AG09319 (cell line): Measurements from ENCODE around the gene EYA4.
A peak's percentile ranks its signal among the peaks of the same experiment; 100 is the strongest.

Source experiments
- DNase-seq: peaks from one replicate; pipeline ENCODE4 v3.0.0-alpha.2; 2010; ENCODE audit warnings: low read depth; ENCODE audit errors: extremely low read depth
- TF ChIP-seq, protein P1 (sequence below): IDR thresholded peaks from 2 replicates; pipeline ENCODE4 v1.5.1; 2011; ENCODE audit warnings: low read depth, mild to moderate bottlenecking, inconsistent platforms, low read length, moderate library complexity

The EYA4 gene

DNA sequence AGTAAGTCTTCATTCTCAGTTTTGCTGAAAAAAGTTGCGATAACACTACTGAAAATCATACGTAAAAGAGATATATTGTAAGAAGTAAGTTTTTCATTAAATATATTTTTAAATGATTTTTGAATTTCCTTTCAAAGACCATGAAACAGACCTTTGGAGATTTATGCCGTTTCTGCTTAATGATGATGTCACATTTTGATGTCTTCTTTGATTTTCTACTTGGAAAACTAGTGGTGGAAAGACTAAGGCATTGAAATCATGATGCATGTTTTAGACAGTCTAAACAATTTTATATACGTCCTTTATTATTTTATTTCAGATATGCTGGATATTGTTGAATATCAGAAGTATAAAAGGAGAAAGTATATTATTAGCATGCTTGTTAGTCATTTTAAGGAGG lies 33.7 kb downstream of the EYA4 start:
- TF ChIP-seq, protein P1, sequence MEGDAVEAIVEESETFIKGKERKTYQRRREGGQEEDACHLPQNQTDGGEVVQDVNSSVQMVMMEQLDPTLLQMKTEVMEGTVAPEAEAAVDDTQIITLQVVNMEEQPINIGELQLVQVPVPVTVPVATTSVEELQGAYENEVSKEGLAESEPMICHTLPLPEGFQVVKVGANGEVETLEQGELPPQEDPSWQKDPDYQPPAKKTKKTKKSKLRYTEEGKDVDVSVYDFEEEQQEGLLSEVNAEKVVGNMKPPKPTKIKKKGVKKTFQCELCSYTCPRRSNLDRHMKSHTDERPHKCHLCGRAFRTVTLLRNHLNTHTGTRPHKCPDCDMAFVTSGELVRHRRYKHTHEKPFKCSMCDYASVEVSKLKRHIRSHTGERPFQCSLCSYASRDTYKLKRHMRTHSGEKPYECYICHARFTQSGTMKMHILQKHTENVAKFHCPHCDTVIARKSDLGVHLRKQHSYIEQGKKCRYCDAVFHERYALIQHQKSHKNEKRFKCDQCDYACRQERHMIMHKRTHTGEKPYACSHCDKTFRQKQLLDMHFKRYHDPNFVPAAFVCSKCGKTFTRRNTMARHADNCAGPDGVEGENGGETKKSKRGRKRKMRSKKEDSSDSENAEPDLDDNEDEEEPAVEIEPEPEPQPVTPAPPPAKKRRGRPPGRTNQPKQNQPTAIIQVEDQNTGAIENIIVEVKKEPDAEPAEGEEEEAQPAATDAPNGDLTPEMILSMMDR = no peak

DNA sequence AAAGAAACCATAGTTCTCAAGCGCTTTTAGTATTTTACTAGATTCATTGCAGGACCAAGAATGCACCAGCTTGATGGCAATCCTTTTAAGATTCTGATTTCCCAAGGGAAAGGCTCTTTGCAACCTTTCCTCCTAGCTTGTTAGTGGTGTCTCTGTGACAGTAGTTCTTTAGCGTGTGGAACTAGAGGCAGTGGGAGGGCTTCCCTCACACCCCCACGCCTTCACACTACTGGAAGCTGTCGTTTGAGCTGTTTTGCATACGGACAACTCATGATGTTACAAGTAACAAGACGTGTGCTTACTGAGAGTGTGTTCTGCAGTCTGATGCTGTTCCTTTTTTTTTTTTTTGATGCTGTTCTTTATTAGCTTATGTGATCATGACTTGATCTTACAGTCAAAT lies 34.1 kb downstream of the EYA4 start:
- TF ChIP-seq, protein P1 = no peak
- no peak for DNase-seq

More for the DNA sequence above, 33.7 kb downstream of the EYA4 start:
- no peak for DNase-seq

DNA sequence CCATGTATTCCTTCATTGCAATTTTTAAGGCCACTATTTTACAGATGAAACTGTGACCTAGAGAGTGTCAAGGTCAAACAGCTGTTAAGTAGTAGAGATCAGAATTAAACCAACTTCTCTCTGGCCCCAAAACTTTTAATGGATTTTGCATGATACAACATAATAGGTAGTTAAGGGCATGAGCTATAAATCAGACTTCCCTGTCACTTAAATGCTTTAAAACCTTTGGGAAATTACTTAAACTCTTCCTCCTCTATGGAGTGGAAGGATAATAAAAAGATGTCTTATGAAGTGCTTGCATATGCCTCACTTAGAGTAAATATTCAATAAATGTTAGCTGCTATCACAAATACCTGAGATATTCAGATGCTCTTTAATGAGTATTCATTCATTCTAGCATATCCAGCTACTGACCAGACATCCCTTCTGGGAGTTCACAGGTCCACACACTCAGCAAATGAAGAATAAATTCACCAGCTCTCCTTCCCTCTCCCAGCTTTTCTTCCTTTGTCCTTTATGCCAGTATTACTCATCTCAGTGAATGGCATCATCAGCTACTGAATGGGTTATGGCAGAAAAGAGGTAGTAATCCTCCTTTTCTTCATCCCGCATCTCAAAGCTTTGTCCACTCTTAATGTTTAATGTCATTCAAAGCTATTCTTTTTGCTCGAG lies 36.2 kb downstream of the EYA4 start:
- DNase-seq = no peak
- TF ChIP-seq, protein P1 = no peak

GRCh38 chr6:133277900-133278545 lies 36.9 kb downstream of the EYA4 start:
- no peak for DNase-seq
- TF ChIP-seq, protein P1 = no peak

DNA sequence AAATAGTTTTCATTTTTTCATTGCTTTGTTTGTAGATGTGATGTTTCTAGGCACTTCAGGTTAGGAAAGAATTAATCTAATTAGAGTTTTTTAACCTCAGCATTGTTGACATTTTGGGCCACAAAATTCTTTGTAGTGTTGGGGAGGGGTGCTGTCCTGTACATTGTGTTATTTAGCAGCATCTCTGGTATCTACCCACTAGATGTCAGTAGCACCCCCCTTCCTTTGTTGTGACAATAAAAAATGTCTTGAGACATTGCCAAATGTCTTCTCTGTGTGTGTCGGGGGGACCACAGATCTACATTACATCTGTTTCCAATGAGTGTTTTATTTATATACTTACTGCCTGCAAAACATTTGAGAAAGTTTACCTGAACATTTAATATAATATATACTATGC lies 45.6 kb downstream of the EYA4 start:
- DNase-seq = no peak
- TF ChIP-seq, protein P1 = peak; percentile 32

- no peak for DNase-seq
- TF ChIP-seq, protein P1 = no peak
These were observed 47.5 kb downstream of the EYA4 start for GRCh38 chr6:133288662-133289061.

- DNase-seq = no peak
- TF ChIP-seq, protein P1 = no peak
These were observed 48.7 kb downstream of the EYA4 start for GRCh38 chr6:133289733-133290306.
